NCI-H128 (cell line): ENCODE data around the gene HIGD1C.
"Not testable (repeated sequence)": the region's sequence is repeated elsewhere in the genome, so short reads cannot be mapped to it uniquely, and the experiment has no call there.

Experiments used
- DNase-seq: peaks from one replicate; lab custom pipeline; 2025; ENCODE audit not compliant: unreplicated experiment; lab: John Stamatoyannopoulos, UW

HIGD1C gene

GRCh38 chr12:50952510-50952909 is at the start of gene HIGD1C:
Gene HIGD1C (plus strand): TSS chr12:50952544. CDS start chr12:50953999, 1,455 bp downstream.
- DNase-seq = no peak

GRCh38 chr12:50908479-50908878 is 43.9 kb upstream of the HIGD1C start:
- not testable (repeated sequence) for DNase-seq

DNA sequence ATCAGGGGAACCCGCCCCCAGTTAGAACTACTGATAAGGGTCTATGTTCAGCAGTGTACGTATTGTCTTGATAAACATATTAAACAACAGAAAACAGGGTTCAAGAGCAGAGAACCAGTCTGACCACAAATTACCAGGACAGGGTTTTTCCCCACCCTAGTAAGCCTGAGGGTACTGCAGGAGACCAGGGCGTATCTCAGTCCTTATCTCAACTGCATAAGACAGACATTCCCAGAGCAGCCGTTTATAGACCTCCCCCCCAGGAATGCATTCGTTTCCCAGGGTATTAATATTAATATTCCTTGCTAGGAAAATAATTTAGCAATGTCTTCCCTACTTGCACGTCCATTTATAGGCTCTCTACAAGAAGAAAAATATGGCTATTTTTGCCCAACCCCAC is 40.0 kb upstream of the HIGD1C start:
- DNase-seq = not testable (repeated sequence)

GRCh38 chr12:50913224-50913623 is 39.1 kb upstream of the HIGD1C start:
- DNase-seq = no peak

GRCh38 chr12:50914872-50915484 is 37.4 kb upstream of the HIGD1C start:
- DNase-seq = no peak

DNA sequence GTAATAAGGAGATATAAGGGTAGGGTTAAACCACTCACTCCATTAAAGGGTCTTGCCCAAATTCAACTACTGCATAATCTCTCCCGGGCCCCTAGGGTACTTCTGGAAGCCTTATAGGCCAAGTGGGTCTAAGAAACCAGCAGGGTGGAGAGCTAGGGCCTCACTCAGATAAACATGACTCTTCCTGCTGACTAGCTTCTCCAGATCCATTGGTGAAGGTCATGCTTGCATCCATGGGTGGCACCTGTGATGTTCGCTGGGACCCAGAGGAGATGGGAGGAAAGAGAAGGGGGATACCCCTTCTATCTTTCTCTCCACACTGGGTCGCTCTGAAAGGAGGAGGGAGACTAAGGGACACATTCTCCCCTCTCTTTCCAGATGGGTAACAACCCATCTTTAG is 36.1 kb upstream of the HIGD1C start:
- no peak for DNase-seq

DNA sequence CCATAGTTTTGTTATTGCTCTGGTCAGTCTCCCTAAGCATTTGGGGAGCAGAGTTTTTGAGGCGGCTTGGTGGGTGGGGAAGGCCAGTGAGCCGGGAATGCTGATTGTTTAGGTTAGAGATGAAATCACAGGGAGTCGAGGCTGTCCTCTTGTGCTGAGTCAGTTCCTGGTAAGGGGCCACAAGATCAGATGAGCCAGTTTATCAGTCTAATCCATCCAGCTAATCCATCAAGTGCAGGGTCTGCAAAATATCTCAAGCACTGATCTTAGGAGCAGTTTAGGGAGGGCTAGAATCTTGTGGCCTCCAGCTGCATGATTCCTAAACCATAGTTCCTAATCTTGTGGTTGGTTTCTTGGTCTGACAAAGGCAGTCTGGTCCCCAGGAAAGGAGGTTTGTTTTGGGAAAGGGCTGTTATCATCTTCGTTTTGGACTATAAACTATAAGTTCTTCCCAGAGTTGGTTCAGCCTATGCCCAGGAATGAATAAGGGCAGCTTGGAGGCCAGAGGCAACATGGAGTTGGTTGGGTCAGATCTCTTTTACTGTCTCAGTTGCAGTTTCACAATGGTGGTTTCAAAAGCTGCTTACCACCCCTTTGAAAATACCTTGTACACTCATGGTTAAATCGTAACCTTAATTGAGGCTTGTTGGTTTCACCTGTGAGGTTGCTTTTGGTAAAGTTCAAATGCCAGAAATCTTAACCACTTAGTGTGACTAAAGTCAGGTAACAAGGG is 33.6 kb upstream of the HIGD1C start:
- no peak for DNase-seq

- DNase-seq = no peak
Observed at GRCh38 chr12:50922820-50923219, 29.5 kb upstream of the HIGD1C start.

- no peak for DNase-seq
Observed at GRCh38 chr12:50923361-50924130, 28.8 kb upstream of the HIGD1C start.

DNA sequence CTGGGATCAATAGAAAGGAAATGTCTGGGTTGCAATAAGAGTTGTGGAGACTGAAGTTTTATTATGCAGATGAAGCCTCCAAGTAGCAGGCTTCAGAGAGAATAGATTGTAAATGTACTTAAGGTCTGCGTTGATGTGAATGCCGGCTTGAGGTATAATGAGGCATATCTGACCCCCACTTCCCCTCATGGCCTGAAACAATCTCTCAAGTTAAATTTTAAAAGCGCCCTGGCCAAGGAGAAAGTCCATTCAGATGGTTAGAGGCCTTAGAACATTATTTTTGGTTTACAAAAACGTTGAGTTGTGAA is 28.3 kb upstream of the HIGD1C start:
- no peak for DNase-seq

- peak; percentile 86 for DNase-seq
Observed at GRCh38 chr12:50924439-50925341, 27.7 kb upstream of the HIGD1C start.

- DNase-seq = no peak
Observed at GRCh38 chr12:50925342-50925651, 27.0 kb upstream of the HIGD1C start.

GRCh38 chr12:50925920-50926319 is 26.4 kb upstream of the HIGD1C start:
- no peak for DNase-seq

DNA sequence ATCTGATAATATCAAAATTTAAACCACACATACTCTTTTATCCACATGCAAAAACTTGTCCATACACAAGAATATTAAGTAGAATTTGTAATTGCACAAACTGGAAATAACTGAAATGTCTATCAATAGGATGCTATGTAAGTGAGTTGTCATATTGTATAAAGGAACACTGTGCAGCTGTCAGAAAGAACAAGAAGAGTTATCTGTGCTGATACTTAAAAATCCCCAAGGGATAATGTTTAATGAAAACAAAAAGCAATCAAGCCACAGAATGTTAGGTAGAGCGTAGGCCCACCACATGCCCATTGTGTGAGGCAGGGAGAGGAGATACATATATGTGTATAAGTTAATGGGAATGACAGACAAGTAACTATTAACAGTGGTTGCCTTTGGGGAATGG is 25.9 kb upstream of the HIGD1C start:
- peak; percentile 5 for DNase-seq

- DNase-seq = not testable (repeated sequence)
Observed at GRCh38 chr12:50926932-50927331, 25.4 kb upstream of the HIGD1C start.

DNA sequence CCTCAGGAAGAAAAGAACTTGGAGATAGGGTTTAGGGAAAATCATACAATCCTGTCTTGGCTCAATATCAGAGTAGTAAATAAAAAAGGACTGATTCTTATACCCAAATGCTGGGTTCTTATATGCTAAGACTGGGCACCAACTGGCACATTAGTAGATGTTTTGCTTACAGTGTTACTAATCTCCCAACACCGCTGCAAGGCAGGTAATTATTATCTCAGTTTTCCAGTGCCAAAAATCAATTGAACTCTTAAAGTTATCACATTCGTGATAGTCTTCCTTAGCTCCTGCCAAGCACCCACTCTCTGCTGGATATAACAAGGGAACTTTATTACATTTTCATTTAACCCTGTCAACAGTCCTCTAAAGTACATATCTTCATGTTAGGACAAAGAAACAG is 25.0 kb upstream of the HIGD1C start:
- DNase-seq = no peak

GRCh38 chr12:50927766-50928224 is 24.5 kb upstream of the HIGD1C start:
- DNase-seq = no peak

GRCh38 chr12:50928392-50928791 is 24.0 kb upstream of the HIGD1C start:
- no peak for DNase-seq

- DNase-seq = no peak
Observed at GRCh38 chr12:50929831-50930230, 22.5 kb upstream of the HIGD1C start.

DNA sequence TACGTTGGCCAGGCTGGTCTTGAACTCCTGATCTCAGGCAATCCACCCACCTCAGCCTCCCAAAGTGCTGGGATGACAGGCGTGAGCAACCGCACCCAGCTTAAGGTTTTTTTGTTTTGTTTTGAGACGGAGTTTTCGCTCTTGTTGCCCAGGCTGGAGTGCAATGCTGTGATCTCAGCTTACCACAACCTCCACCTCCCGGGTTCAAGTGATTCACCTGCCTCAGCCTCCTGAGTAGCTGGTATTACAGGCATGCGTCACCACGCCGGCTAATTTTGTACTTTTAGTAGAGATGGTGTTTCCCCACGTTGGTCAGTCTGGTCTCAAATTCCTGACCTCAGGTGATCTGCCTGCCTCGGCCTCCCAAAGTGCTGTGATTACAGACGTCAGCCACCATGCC is 21.9 kb upstream of the HIGD1C start:
- not testable (repeated sequence) for DNase-seq

DNA sequence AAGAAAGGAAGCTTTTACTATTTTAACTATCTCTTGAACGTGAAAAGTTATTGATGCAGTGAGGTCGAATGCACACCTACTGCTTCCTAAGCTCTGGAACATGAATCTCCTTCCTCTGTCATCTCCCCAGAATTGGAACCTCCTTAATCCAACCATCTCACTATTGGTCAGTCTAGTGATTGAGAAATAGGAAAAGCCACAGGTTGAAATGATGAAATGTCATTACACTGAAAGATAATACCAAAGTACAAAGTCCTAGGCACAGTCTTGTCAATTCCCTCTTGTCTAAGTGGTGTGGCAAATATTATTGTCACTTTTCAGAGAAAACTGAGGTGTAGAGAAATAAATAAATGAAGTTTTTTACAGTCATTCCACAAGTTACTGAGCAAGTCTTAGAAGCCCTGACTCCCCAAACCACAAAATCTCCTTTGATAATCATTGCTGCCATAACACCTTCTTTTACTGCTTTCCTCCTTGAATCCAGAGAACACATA is 19.5 kb upstream of the HIGD1C start:
- no peak for DNase-seq
